Limb (tissue), 2 donors: ENCODE measurements around the gene RFX2.
"Not testable (repeated sequence)": the region's sequence is repeated elsewhere in the genome, so short reads cannot be mapped to it uniquely, and the experiment has no call there.

Source experiments
- DNase-seq, 2 donors: peaks; one replicate each; pipeline ENCODE4 v3.0.0-alpha.2; 2016; ENCODE audit errors: extremely low spot score in 2 of 2

The RFX2 gene

GRCh38 chr19:6017576-6017975, 92.7 kb downstream of the RFX2 start:
- DNase-seq, result no peak

GRCh38 chr19:6015841-6016545, 94.3 kb downstream of the RFX2 start:
- no peak for DNase-seq

GRCh38 chr19:6014551-6015135, 95.7 kb downstream of the RFX2 start:
- no peak for DNase-seq

GRCh38 chr19:6012426-6013170, 97.7 kb downstream of the RFX2 start:
- no peak for DNase-seq

- no peak for DNase-seq
Measured at GRCh38 chr19:6011794-6012193, 98.5 kb downstream of the RFX2 start.

- DNase-seq, result no peak
Measured at GRCh38 chr19:6011206-6011605, 99.1 kb downstream of the RFX2 start.

- no peak for DNase-seq
Measured at GRCh38 chr19:6010107-6010506, 100.2 kb downstream of the RFX2 start.

- DNase-seq, result no peak
Measured at GRCh38 chr19:6007866-6008265, 102.4 kb downstream of the RFX2 start.

GRCh38 chr19:6006896-6007295, 103.4 kb downstream of the RFX2 start:
- no peak for DNase-seq

GRCh38 chr19:6006070-6006446, 104.2 kb downstream of the RFX2 start:
- not testable (repeated sequence) for DNase-seq

GRCh38 chr19:6005321-6006069, 104.8 kb downstream of the RFX2 start:
- DNase-seq, result no peak

GRCh38 chr19:6003976-6004375, 106.3 kb downstream of the RFX2 start:
- no peak for DNase-seq

- no peak for DNase-seq
Measured at GRCh38 chr19:6002591-6002990, 107.7 kb downstream of the RFX2 start.

GRCh38 chr19:6000228-6000847, 110.0 kb downstream of the RFX2 start:
- DNase-seq, result no peak

GRCh38 chr19:5999693-6000092, 110.6 kb downstream of the RFX2 start:
- DNase-seq, result no peak

GRCh38 chr19:5997371-5997770, 112.9 kb downstream of the RFX2 start:
- no peak for DNase-seq

GRCh38 chr19:5996623-5997320, 113.5 kb downstream of the RFX2 start:
- no peak for DNase-seq

- no peak for DNase-seq
Measured at GRCh38 chr19:5996102-5996501, 114.2 kb downstream of the RFX2 start.

GRCh38 chr19:5995606-5996005, 114.7 kb downstream of the RFX2 start:
- no peak for DNase-seq

- no peak for DNase-seq
Measured at GRCh38 chr19:5994405-5995165, 115.7 kb downstream of the RFX2 start.
